ENCODE results near the gene PHYHIPL. TPM values are rescaled to one million over a fixed set of nuclear protein-coding genes. Genes with fewer than 3 reads are reported as not detected.

Gene PHYHIPL
- total RNA-seq, 2 experiments from 2014 or later = not detected

GRCh38 chr10:59143544-59143943, 32.9 kb upstream of the PHYHIPL start:
- no peaks in the 10 kb centered on the region for H3K9me3 ChIP-seq (ENCODE audit: low read length)
- POLR2A ChIA-PET = interaction anchor here (1.1 kb wide), 1 partner anchor 8 kb away, joined by 6 read pairs; no protein-coding TSS in a partner anchor
- no peaks in the 10 kb centered on the region for H3K9me2 ChIP-seq (ENCODE audit: insufficient read depth, low read length)
- H3K36me3 ChIP-seq (ENCODE audit: insufficient read depth, low read length) = no peaks in the 10 kb centered on the region
- no peaks in the 10 kb centered on the region for H3K4me1 ChIP-seq (ENCODE audit: insufficient read depth, low read length, poor library complexity, severe bottlenecking)
- no peak for TF ChIP-seq CTCF (conservative IDR thresholded peaks at IDR 0.05; ENCODE audit: low read length)
- TF ChIP-seq EZH2phosphoT487 (IDR thresholded peaks at IDR 0.05; ENCODE audit: borderline replicate concordance, low read depth, low read length) = no peak
- intact Hi-C loops (cut with micrococcal nuclease; ENCODE audit: unreplicated experiment) = no loop called here
- H3K4me3 ChIP-seq (ENCODE audit: low read depth, low read length, poor library complexity, severe bottlenecking) = no peak overlapping the region
- H2AFZ ChIP-seq (ENCODE audit: low read length) = no peak overlapping the region
- H3K79me2 ChIP-seq (ENCODE audit: insufficient read depth, low read depth, low read length) = no peaks in the 10 kb centered on the region
- CTCF ChIA-PET (ENCODE audit: unreplicated experiment) = no interaction called here
- DNase-seq (ENCODE audit: low spot score) = no peak
- no TSS peak for BruUV-seq (replicated peaks)
- no peaks in the 10 kb centered on the region for H4K20me1 ChIP-seq (ENCODE audit: insufficient read depth, low read length)
- H3K27ac ChIP-seq (ENCODE audit: low read depth, low read length, poor library complexity, severe bottlenecking) = no peak overlapping the region
- no peak overlapping the region for H3K4me2 ChIP-seq (ENCODE audit: low read length)

- no peak for TF ChIP-seq EZH2phosphoT487 (IDR thresholded peaks at IDR 0.05; ENCODE audit: borderline replicate concordance, low read depth, low read length)
- no peak for TF ChIP-seq CTCF (conservative IDR thresholded peaks at IDR 0.05; ENCODE audit: low read length)
- no peaks in the 10 kb centered on the region for H3K79me2 ChIP-seq (ENCODE audit: insufficient read depth, low read depth, low read length)
- no peaks in the 10 kb centered on the region for H3K36me3 ChIP-seq (ENCODE audit: insufficient read depth, low read length)
- H3K4me1 ChIP-seq (ENCODE audit: insufficient read depth, low read length, poor library complexity, severe bottlenecking) = no peaks in the 10 kb centered on the region
- no peak for DNase-seq (ENCODE audit: low spot score)
- POLR2A ChIA-PET = no interaction called here
- no peaks in the 10 kb centered on the region for H3K9me2 ChIP-seq (ENCODE audit: insufficient read depth, low read length)
- CTCF ChIA-PET (ENCODE audit: unreplicated experiment) = no interaction called here
- H3K4me3 ChIP-seq (ENCODE audit: low read depth, low read length, poor library complexity, severe bottlenecking) = no peak overlapping the region
- BruUV-seq (replicated peaks) = no TSS peak
- intact Hi-C loops (cut with micrococcal nuclease; ENCODE audit: unreplicated experiment) = no loop called here
- no peak overlapping the region for H3K4me2 ChIP-seq (ENCODE audit: low read length)
- no peaks in the 10 kb centered on the region for H3K9me3 ChIP-seq (ENCODE audit: low read length)
- H4K20me1 ChIP-seq (ENCODE audit: insufficient read depth, low read length) = no peaks in the 10 kb centered on the region
- no peak overlapping the region for H2AFZ ChIP-seq (ENCODE audit: low read length)
- H3K27ac ChIP-seq (ENCODE audit: low read depth, low read length, poor library complexity, severe bottlenecking) = no peak overlapping the region
These were observed 27.7 kb upstream of the PHYHIPL start for GRCh38 chr10:59148701-59149100.

GRCh38 chr10:59155556-59155955, 20.9 kb upstream of the PHYHIPL start:
- no peaks in the 10 kb centered on the region for H3K9me2 ChIP-seq (ENCODE audit: insufficient read depth, low read length)
- intact Hi-C loops (cut with micrococcal nuclease; ENCODE audit: unreplicated experiment) = no loop called here
- no TSS peak for BruUV-seq (replicated peaks)

More at GRCh38 chr10:59155556-59155955, 20.9 kb upstream of the PHYHIPL start:
- H3K27ac ChIP-seq (ENCODE audit: low read depth, low read length, poor library complexity, severe bottlenecking) = no peak overlapping the region
- no peaks in the 10 kb centered on the region for H3K79me2 ChIP-seq (ENCODE audit: insufficient read depth, low read depth, low read length)
- no peaks in the 10 kb centered on the region for H3K36me3 ChIP-seq (ENCODE audit: insufficient read depth, low read length)
- no peaks in the 10 kb centered on the region for H3K9me3 ChIP-seq (ENCODE audit: low read length)
- H4K20me1 ChIP-seq (ENCODE audit: insufficient read depth, low read length) = no peaks in the 10 kb centered on the region
- no peaks in the 10 kb centered on the region for H3K4me1 ChIP-seq (ENCODE audit: insufficient read depth, low read length, poor library complexity, severe bottlenecking)
- no peak for DNase-seq (ENCODE audit: low spot score)
- H3K4me2 ChIP-seq (ENCODE audit: low read length) = no peak overlapping the region
- TF ChIP-seq EZH2phosphoT487 (IDR thresholded peaks at IDR 0.05; ENCODE audit: borderline replicate concordance, low read depth, low read length) (no peak), CTCF (conservative IDR thresholded peaks at IDR 0.05; ENCODE audit: low read length) (no peak)
- POLR2A ChIA-PET = no interaction called here
- H2AFZ ChIP-seq (ENCODE audit: low read length) = no peak overlapping the region
- CTCF ChIA-PET (ENCODE audit: unreplicated experiment) = no interaction called here
- no peak overlapping the region for H3K4me3 ChIP-seq (ENCODE audit: low read depth, low read length, poor library complexity, severe bottlenecking)

Measured in OCI-LY7 (cell line).